ENCODE measurements around the gene EEA1. TPM values are rescaled to one million over a fixed set of nuclear protein-coding genes. Genes with fewer than 3 reads are reported as not detected.

Gene EEA1
- total RNA-seq, 1 donor from 2014 or later = 31.1 TPM

- TF ChIP-seq CTCF (IDR thresholded peaks at IDR 0.05) = no peak
- Mint-ChIP-seq H3K27me3 (ENCODE audit: unreplicated experiment) (no peaks in the 10 kb centered on the region), H3K4me1 (ENCODE audit: unreplicated experiment) (peaks cover 45% of the 10 kb centered on the region), H3K27ac (ENCODE audit: unreplicated experiment) (peak overlapping the region; percentile 90), H3K9me3 (ENCODE audit: unreplicated experiment) (no peaks in the 10 kb centered on the region), H3K36me3 (ENCODE audit: unreplicated experiment) (peaks cover 4% of the 10 kb centered on the region), H3K4me3 (ENCODE audit: unreplicated experiment) (peak overlapping the region; percentile 81)
- DNase-seq (ENCODE audit: extremely low spot score, unreplicated experiment) = peak; percentile 84
Observed at GRCh38 chr12:92928421-92928961, 604 bp downstream of the EEA1 start.

DNA sequence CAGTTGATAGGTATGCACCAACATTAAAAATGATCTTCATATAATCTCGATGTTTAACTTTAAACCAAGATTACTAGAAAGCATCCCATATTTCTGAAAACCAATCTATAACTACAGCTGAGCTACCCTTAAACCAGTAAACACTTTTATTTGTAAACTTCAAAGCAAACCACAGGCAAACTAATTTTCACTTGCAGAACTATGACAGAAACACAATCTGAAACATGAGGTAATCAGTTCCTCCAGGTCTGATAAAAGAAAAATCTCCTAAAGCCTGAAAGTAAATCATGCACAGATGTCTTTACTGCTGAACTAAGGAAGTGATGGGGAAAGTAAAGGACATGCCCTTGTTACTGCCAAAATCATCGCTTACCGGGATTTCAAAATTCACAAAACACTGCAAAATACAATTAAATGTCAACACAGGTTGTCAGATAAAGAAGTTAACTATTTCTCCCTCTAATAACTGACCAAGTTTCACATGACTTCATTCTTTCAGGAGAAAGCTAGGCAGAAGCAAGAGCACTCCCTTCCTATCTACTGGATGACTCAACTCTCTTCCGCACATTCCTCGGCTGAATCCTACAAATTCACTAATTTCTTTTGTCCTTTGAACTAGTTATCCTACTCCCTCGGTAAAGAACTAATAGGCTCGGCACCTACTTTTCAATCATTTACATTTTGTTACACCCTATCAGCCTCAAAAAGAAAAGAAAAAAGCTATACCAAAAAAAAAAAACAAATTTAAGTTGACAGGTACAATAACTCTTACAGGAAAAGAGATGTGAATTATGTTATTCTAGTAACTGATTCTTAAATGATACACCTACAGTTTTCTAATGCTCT, 1.4 kb downstream of the EEA1 start:
- DNase-seq (ENCODE audit: extremely low spot score, unreplicated experiment) = no peak

GRCh38 chr12:92927055-92927435, 2.0 kb downstream of the EEA1 start:
- Mint-ChIP-seq H3K9me3 (ENCODE audit: unreplicated experiment) (no peaks in the 10 kb centered on the region), H3K4me1 (ENCODE audit: unreplicated experiment) (peaks cover 45% of the 10 kb centered on the region), H3K36me3 (ENCODE audit: unreplicated experiment) (peaks cover 6% of the 10 kb centered on the region), H3K4me3 (ENCODE audit: unreplicated experiment) (peak overlapping the region; percentile 78), H3K27ac (ENCODE audit: unreplicated experiment) (peak overlapping the region; percentile 89), H3K27me3 (ENCODE audit: unreplicated experiment) (no peaks in the 10 kb centered on the region)
- no peak for DNase-seq (ENCODE audit: extremely low spot score, unreplicated experiment)
- peak; percentile 48 for TF ChIP-seq CTCF (IDR thresholded peaks at IDR 0.05)

More for the DNA sequence above, 1.4 kb downstream of the EEA1 start:
- peak overlapping the region; percentile 78 for H3K4me3 Mint-ChIP-seq (ENCODE audit: unreplicated experiment)
- peaks cover 45% of the 10 kb centered on the region for H3K4me1 Mint-ChIP-seq (ENCODE audit: unreplicated experiment)
- no peak for TF ChIP-seq CTCF (IDR thresholded peaks at IDR 0.05)
- H3K27ac Mint-ChIP-seq (ENCODE audit: unreplicated experiment) = peak overlapping the region; percentile 89
- H3K27me3 Mint-ChIP-seq (ENCODE audit: unreplicated experiment) = no peaks in the 10 kb centered on the region
- H3K36me3 Mint-ChIP-seq (ENCODE audit: unreplicated experiment) = peaks cover 6% of the 10 kb centered on the region
- no peaks in the 10 kb centered on the region for H3K9me3 Mint-ChIP-seq (ENCODE audit: unreplicated experiment)

GRCh38 chr12:92926549-92926948, 2.5 kb downstream of the EEA1 start:
- Mint-ChIP-seq H3K4me3 (ENCODE audit: unreplicated experiment) (peak overlapping the region; percentile 78), H3K4me1 (ENCODE audit: unreplicated experiment) (peaks cover 45% of the 10 kb centered on the region), H3K9me3 (ENCODE audit: unreplicated experiment) (no peaks in the 10 kb centered on the region), H3K27me3 (ENCODE audit: unreplicated experiment) (no peaks in the 10 kb centered on the region), H3K27ac (ENCODE audit: unreplicated experiment) (peak overlapping the region; percentile 89), H3K36me3 (ENCODE audit: unreplicated experiment) (peaks cover 6% of the 10 kb centered on the region)
- TF ChIP-seq CTCF (IDR thresholded peaks at IDR 0.05) = no peak
- no peak for DNase-seq (ENCODE audit: extremely low spot score, unreplicated experiment)

DNA sequence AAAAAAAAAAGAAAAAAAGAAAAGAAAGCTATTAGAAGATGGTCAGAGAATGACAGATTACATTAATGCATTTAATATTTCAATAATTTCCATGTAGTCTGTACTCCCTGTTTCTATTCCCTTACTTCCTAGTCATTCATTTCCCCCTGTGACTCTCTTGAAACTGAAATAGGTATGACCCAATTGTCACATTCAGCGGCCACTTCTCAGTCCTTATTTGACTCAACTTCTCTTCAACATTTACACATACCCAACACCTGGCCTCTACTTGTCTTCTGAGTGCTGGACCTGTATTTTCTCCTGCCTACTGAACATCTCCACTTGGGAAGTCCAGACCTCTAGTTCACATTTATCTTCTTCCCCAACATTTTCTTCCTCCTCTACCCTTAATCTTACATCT, 7.2 kb downstream of the EEA1 start:
- no peaks in the 10 kb centered on the region for H3K9me3 Mint-ChIP-seq (ENCODE audit: unreplicated experiment)
- H3K27ac Mint-ChIP-seq (ENCODE audit: unreplicated experiment) = no peak overlapping the region
- H3K4me3 Mint-ChIP-seq (ENCODE audit: unreplicated experiment) = no peak overlapping the region
- H3K4me1 Mint-ChIP-seq (ENCODE audit: unreplicated experiment) = peaks cover 23% of the 10 kb centered on the region
- TF ChIP-seq CTCF (IDR thresholded peaks at IDR 0.05) = no peak
- no peak for DNase-seq (ENCODE audit: extremely low spot score, unreplicated experiment)
- peaks cover 6% of the 10 kb centered on the region for H3K36me3 Mint-ChIP-seq (ENCODE audit: unreplicated experiment)
- H3K27me3 Mint-ChIP-seq (ENCODE audit: unreplicated experiment) = no peaks in the 10 kb centered on the region
